Esophagus (tissue), 2 donors: ENCODE results near the gene SPTLC1. TPM values are rescaled to one million over a fixed set of nuclear protein-coding genes. Genes with fewer than 3 reads are reported as not detected.
"Not testable (repeated sequence)": the region's sequence is repeated elsewhere in the genome, so short reads cannot be mapped to it uniquely, and the experiment has no call there.

ENCODE experiments used
- H3K27ac ChIP-seq, 2 donors: one replicate each; pipeline ENCODE4 v1.5.1; 2013; ENCODE audit warnings: low read depth in 2 of 2, mild to moderate bottlenecking in 2 of 2, inconsistent platforms in 1 of 2, low read length in 1 of 2, moderate library complexity in 1 of 2
- H3K27me3 ChIP-seq, 2 donors: one replicate each; pipeline ENCODE4 v1.6.1; 2013; ENCODE audit warnings: low read length in 2 of 2, control low read depth in 1 of 2, mild to moderate bottlenecking in 1 of 2; ENCODE audit not compliant: insufficient read depth in 2 of 2, control insufficient read depth in 1 of 2
- H3K36me3 ChIP-seq, 2 donors: one replicate each; pipeline ENCODE4 v1.6.1; 2013; ENCODE audit warnings: low read length in 1 of 2; ENCODE audit not compliant: control insufficient read depth in 2 of 2, insufficient read depth in 2 of 2
- H3K4me1 ChIP-seq, 2 donors: one replicate each; pipeline ENCODE4 v1.6.1; 2013; ENCODE audit warnings: low read length in 1 of 2; ENCODE audit not compliant: control insufficient read depth in 2 of 2, insufficient read depth in 2 of 2
- H3K4me3 ChIP-seq, 2 donors: one replicate each; pipeline ENCODE4 v1.5.1; 2013; ENCODE audit warnings: low read length in 2 of 2, mild to moderate bottlenecking in 2 of 2, low read depth in 1 of 2, moderate library complexity in 1 of 2
- H3K9me3 ChIP-seq, 2 donors: one replicate each; pipeline ENCODE4 v1.6.1; 2013; ENCODE audit warnings: mild to moderate bottlenecking in 2 of 2, low read depth in 1 of 2, low read length in 1 of 2, moderate library complexity in 1 of 2; ENCODE audit not compliant: control insufficient read depth in 2 of 2, insufficient read depth in 1 of 2
- WGBS, 2 donors: extraction: QIAGEN DNeasy Blood & Tissue Kit; methylation state at CpG; one replicate each; pipeline ENCODE4 v1.1.7; 2013; 5-methylcytosine and 5-hydroxymethylcytosine counted together
- polyA plus RNA-seq, 2 donors: library from polyadenylated mRNA; stranded (reverse); fragments of 200-250 nt; gene quantifications; one replicate each; pipeline ENCODE4 v1.2.3, GENCODE V29; 2013
- donor health status: healthy with polysubstance abuse.
- donor health status: Bipolar disorder and iron deficiency.

Gene SPTLC1
- polyA plus RNA-seq, 2 donors, result 53.9 to 57.1 TPM

DNA sequence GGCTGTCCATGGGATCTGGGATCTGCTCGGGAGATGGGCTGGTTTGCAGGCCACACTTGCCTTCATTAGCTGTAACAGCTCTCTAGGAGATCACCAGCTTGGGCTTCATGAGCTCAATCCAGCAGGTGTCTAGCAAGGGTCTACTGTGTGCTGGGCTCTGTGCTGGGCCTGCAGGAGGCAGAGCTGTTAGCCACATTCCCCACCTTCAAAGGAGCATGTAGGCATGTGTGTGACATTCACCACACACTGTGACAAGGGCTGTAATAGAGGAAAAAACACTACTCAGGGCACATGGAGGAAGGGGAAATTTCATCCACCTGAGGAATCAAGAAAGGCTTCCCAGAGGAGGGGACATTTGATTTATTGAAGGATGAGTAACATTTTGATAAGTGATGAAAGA is 17.7 kb upstream of the SPTLC1 start:
- not testable (repeated sequence) for H3K4me1 ChIP-seq, H3K36me3 ChIP-seq, H3K4me3 ChIP-seq, H3K27ac ChIP-seq, H3K9me3 ChIP-seq, H3K27me3 ChIP-seq
- 80 to 95% methylated on average over 1 of the region's 1 CpG for WGBS, 2 donors

DNA sequence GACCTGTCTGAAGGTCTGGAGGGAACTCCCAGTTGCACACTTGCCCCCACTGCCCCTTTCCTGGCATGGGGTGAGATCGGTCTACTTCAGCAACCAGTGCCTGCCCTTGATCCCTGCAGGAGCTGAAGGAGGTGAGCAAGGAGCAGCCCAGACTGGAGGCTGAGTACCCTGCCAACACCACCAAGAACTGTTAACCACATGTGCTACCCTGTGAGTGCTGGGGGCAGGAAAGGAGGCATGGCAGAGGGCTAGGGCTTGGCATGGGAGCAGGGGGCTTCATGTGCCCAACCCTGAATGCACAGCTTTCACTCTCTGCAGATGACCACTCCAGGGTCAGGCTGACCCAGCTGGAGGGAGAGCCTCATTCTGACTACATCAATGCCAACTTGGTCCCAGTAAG is 17.3 kb upstream of the SPTLC1 start:
- no peaks in the 10 kb centered on the region for H3K27me3 ChIP-seq
- H3K4me1 ChIP-seq, result peaks cover 0 to 3% of the 10 kb centered on the region in 2 donors
- no peaks in the 10 kb centered on the region for H3K9me3 ChIP-seq
- 100% methylated on average over 1 of the region's 1 CpG for WGBS, 2 donors
- H3K27ac ChIP-seq, result no peak overlapping the region
- H3K36me3 ChIP-seq, result no peaks in the 10 kb centered on the region
- H3K4me3 ChIP-seq, result no peak overlapping the region

DNA sequence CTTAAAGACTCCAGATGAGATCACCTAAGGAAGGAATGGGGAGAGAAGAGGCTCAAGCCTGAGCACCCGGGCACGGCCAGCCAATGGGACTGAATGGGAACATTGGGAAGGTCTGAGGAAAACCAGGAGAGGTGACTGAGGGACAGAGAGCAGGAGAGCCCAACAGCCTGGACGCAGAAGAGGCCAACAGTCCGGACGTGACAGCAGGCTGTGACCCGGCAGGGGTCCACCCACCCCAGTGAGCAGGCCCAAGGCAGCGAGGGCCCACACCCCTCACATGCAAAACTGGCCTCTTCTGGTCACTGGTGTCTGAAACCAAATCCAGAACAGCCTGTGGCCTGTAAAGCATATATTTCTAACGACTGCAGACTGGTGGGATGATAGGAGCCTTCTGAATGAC is 7.6 kb upstream of the SPTLC1 start:
- Histone ChIP-seq H3K36me3 (no peaks in the 10 kb centered on the region), H3K4me3 (no peak overlapping the region), H3K27me3 (no peaks in the 10 kb centered on the region), H3K4me1 (no peaks in the 10 kb centered on the region), H3K9me3 (no peaks in the 10 kb centered on the region), H3K27ac (no peak overlapping the region)
- WGBS, 2 donors, result 61 to 63% methylated on average over 8 of the region's 8 CpGs

DNA sequence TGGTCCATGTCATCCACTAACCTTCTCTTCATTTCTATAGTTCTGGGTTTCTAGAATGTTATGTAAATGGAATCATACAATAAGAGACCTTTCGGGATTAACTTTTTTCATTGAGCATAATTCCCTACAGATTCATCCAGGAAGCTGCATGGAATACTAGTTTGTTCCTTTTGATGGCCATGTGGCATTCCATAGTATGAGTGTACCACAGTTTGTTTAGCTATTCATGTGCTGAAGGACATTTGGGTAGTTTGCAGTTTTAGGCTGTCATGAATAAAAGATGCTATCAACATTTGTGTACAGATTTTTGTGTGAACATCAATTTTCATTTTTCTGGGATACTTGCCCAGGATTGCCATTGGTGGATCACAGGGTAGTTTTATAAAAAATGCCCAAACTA is 6.8 kb upstream of the SPTLC1 start:
- Histone ChIP-seq H3K9me3 (no peaks in the 10 kb centered on the region), H3K27ac (no peak overlapping the region), H3K4me1 (no peaks in the 10 kb centered on the region), H3K27me3 (no peaks in the 10 kb centered on the region), H3K36me3 (no peaks in the 10 kb centered on the region), H3K4me3 (no peak overlapping the region)
- WGBS, 2 donors, result 84 to 92% methylated on average over 1 of the region's 1 CpG

DNA sequence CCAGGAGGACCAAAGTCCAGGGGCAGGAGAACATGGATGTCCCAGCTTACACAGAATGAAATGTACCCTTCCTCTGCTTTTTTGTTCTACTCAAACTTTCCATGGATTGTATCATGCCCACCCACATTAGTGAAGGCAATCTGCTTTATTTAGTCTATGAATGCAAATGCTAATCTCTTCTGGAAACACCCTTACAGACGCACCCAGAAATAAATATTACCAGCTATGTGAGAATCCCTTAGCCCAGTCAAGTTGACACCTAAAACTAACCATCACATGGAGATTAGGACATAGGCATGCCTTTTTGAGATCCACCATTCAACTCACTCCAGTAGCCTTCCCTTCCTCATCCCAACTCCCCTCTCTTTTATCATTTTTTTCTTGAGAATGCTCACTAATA is 6.1 kb upstream of the SPTLC1 start:
- no peak overlapping the region for H3K27ac ChIP-seq
- H3K4me3 ChIP-seq, result no peak overlapping the region
- WGBS, 2 donors, result 88 to 89% methylated on average over 1 of the region's 1 CpG
- no peaks in the 10 kb centered on the region for H3K27me3 ChIP-seq
- no peaks in the 10 kb centered on the region for H3K9me3 ChIP-seq
- no peaks in the 10 kb centered on the region for H3K4me1 ChIP-seq
- H3K36me3 ChIP-seq, result no peaks in the 10 kb centered on the region

DNA sequence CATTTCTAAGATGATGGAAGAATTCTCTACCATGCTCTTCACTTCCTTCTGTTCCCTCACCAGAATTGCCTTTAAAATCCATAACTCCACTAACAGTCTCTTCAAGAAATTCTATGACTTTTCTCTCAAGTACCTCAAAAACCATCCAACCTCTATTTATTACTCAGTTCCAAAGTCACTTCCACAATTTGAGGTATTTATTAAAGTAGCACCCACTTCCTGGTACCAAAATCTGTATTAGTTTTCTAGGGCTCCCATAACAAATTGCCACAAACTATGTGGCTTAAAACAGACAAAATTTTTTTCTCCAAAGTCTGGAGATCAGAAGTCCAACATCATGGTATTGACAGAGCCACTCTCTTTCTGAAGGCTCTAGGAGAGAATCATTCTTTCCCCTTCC is 4.9 kb upstream of the SPTLC1 start:
- H3K27me3 ChIP-seq, result no peaks in the 10 kb centered on the region
- no peak overlapping the region for H3K4me3 ChIP-seq
- H3K27ac ChIP-seq, result no peak overlapping the region
- no peaks in the 10 kb centered on the region for H3K4me1 ChIP-seq
- H3K9me3 ChIP-seq, result no peaks in the 10 kb centered on the region
- H3K36me3 ChIP-seq, result no peaks in the 10 kb centered on the region

DNA sequence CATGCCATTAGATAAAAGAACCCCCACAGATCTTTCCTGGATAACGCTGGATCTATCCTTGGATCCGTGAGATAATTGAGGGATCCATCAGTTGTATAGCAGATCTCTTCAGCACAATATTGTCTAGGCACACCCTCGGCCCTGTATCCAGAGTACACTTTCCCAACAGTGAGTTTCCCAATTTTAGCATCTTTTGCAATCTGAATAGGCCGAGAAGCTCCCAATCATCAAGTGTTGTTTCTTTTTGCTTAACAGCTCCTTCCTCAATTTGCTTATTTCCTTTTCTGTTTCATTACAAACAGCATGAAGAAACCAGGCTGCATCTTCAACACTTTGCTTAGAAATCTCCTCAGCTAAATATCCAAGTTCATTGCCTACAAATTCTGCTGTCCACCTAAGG is 4.4 kb upstream of the SPTLC1 start:
- Histone ChIP-seq H3K9me3 (no peaks in the 10 kb centered on the region), H3K27me3 (no peaks in the 10 kb centered on the region), H3K36me3 (no peaks in the 10 kb centered on the region), H3K4me3 (no peak overlapping the region), H3K27ac (no peak overlapping the region), H3K4me1 (no peaks in the 10 kb centered on the region)
- 80 to 82% methylated on average over 4 of the region's 4 CpGs for WGBS, 2 donors

DNA sequence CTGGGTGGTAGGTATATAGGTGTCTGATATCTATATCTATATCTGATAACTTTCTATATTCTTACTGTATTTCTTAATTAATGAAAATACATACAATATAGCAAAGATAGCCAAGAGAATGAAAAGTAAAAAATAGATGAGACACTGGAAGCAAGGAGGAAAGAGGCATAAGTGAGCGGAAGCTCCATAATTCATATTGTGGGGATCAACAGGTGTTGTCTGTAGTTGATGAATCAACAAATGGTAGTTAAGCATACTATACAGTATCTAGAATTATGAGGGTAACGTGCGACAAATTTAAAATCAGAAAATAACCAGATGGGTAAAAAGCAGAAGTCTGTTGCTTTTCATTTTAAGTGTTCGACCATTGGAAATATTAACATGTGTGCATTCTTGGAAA is 7.1 kb downstream of the SPTLC1 start:
- WGBS, 2 donors, result 93 to 98% methylated on average over 4 of the region's 4 CpGs
- no peaks in the 10 kb centered on the region for H3K27me3 ChIP-seq
- peaks cover 0 to 11% of the 10 kb centered on the region in 2 donors for H3K36me3 ChIP-seq
- H3K9me3 ChIP-seq, result no peaks in the 10 kb centered on the region
- no peak overlapping the region for H3K27ac ChIP-seq
- no peaks in the 10 kb centered on the region for H3K4me1 ChIP-seq
- no peak overlapping the region for H3K4me3 ChIP-seq

DNA sequence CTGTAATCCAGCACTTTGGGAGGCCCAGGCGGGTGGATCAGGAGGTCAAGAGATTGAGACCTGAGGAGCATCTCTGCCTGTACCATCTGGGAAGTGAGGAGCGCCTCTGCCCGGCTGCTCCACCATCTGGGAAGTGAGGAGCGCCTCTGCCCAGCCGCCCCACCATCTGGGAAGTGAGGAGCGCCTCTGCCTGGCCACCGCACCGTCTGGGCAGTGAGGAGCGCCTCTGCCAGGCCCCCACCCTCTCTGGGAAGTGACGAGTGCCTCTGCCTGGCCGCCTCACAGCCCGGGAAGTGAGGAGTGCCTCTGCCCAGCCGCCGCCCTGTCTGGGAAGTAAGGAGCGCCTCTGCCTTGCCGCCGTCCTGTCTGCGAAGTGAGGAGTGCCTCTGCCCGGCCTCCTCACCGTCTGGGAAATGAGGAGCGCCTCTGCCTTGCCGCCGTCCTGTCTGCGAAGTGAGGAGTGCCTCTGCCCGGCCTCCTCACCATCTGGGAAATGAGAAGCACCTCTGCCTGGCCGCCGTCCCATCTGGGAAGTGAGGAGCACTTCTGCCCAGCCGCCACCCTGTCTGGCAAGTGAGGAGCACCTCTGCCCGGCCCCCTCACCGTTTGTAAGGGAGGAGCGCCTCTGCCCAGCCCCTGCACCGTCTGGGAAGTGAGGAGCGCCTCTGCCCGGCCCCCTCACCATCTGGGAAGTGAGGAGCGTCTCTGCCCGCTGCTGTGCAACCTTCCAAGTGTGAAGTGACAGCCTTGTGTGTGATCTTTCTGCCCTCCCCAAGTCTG is 9.6 kb downstream of the SPTLC1 start:
- H3K4me3 ChIP-seq, H3K27me3 ChIP-seq, H3K4me1 ChIP-seq, H3K9me3 ChIP-seq, H3K27ac ChIP-seq: not testable (repeated sequence)
- H3K36me3 ChIP-seq, result peaks cover 0 to 12% of the 10 kb centered on the region in 2 donors
- WGBS, 2 donors, result 96 to 97% methylated on average over 27 to 36 of the region's 36 CpGs

DNA sequence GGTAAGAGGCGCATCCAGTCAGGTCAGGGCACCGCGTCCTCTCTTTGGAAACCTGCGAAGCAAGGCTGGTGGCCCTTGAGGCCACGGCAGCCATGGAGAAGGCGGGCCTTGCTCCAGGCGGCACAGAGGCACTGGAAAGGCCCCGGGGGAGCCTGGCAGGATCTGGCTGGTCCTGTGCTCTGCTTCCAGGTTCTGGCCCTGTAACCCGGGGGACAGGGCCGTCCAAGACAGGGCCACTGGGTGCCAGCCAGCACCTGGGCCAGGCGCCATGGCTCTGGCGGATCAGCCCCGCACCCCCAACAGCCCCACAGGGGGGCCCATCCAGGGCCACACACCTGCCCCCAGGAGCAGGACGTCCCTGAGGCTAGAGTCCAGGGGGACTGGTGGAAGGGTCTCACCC is 11.6 kb downstream of the SPTLC1 start:
- H3K27ac ChIP-seq, H3K27me3 ChIP-seq, H3K9me3 ChIP-seq, H3K4me1 ChIP-seq, H3K4me3 ChIP-seq: not testable (repeated sequence)
- 97% methylated on average over 13 to 14 of the region's 14 CpGs for WGBS, 2 donors
- H3K36me3 ChIP-seq, result peaks cover 0 to 12% of the 10 kb centered on the region in 2 donors
